ENCODE data around the gene TXNDC15. TPM values are rescaled to one million over a fixed set of nuclear protein-coding genes. Genes with fewer than 3 reads are reported as not detected.
"Not testable (repeated sequence)": the region's sequence is repeated elsewhere in the genome, so short reads cannot be mapped to it uniquely, and the experiment has no call there.

Gene TXNDC15
- total RNA-seq, 1 experiment from 2014 or later, result 31.3 TPM

GRCh38 chr5:134881711-134882110 lies 7.5 kb downstream of the TXNDC15 start:
- no CpG with 5 or more reads among the region's 30 CpGs for WGBS (ENCODE audit: extremely low coverage, insufficient read length, low lambda C conversion rate)

More at GRCh38 chr5:134881711-134882110, 7.5 kb downstream of the TXNDC15 start:
- not testable (repeated sequence) for H4K8ac ChIP-seq (replicated peaks; ENCODE audit: insufficient read length, low read depth, low read length); H4K5ac ChIP-seq (ENCODE audit: insufficient read length, low read depth, low read length); H2BK20ac ChIP-seq (ENCODE audit: low read depth, low read length, poor library complexity, severe bottlenecking); H3K4ac ChIP-seq (ENCODE audit: low read depth, low read length); H3K79me2 ChIP-seq (ENCODE audit: insufficient read depth, low read length); H3K9me3 Mint-ChIP-seq; H3K27ac ChIP-seq (ENCODE audit: insufficient read length, low read depth, low read length); H2BK12ac ChIP-seq (ENCODE audit: insufficient read length, low read depth, low read length); H3K14ac ChIP-seq (ENCODE audit: insufficient read depth, low read length); H2BK5ac ChIP-seq (ENCODE audit: insufficient read length, low read length); H2BK15ac ChIP-seq (ENCODE audit: low read depth, low read length); H3K9ac ChIP-seq (ENCODE audit: extremely low read depth, insufficient read length, low read length); H3K27me3 ChIP-seq (ENCODE audit: insufficient read depth, low read length); H3K4me2 ChIP-seq (ENCODE audit: insufficient read depth, insufficient read length, low read length); H3T11ph ChIP-seq (ENCODE audit: low read length); H3K18ac ChIP-seq (ENCODE audit: insufficient read length, low read depth, low read length); H3K4me3 Mint-ChIP-seq; H3K36me3 Mint-ChIP-seq (ENCODE audit: insufficient read depth in 1 of 3, low read depth in 3 of 3); H3K79me1 ChIP-seq (ENCODE audit: insufficient read depth, low read depth, low read length, poor library complexity, severe bottlenecking); H3K4me1 Mint-ChIP-seq; H3K23ac ChIP-seq (ENCODE audit: insufficient read length, low read depth, low read length); H3K4me1 ChIP-seq (ENCODE audit: insufficient read depth, low read length); H3K27ac Mint-ChIP-seq; H3K23me2 ChIP-seq (ENCODE audit: insufficient read length, low read depth, low read length, poor library complexity, severe bottlenecking); DNase-seq; H3K9me3 ChIP-seq (ENCODE audit: control insufficient read depth, low read depth, low read length); H3K56ac ChIP-seq (ENCODE audit: insufficient read length, low read depth, low read length); H3K27me3 Mint-ChIP-seq (ENCODE audit: low read depth); H4K20me1 ChIP-seq (ENCODE audit: control insufficient read depth, insufficient read depth, insufficient read length); H2AFZ ChIP-seq (ENCODE audit: low read length); H2BK120ac ChIP-seq (ENCODE audit: low read depth, low read length, poor library complexity, severe bottlenecking); H4K91ac ChIP-seq (ENCODE audit: insufficient read length, low read depth, low read length); H2AK5ac ChIP-seq (ENCODE audit: insufficient read length, low read length)
